NCI-H1417 treated with DMSO at 0.1 percent for 48 hours (cell line): Measurements from ENCODE around the gene FASTKD2.
A peak's percentile ranks its signal among the peaks of the same experiment; 100 is the strongest.

Experiments
- DNase-seq: peaks from one replicate; lab custom pipeline; 2025; lab: John Stamatoyannopoulos, UW

FASTKD2 gene

GRCh38 chr2:206765242-206766056, at the start of gene FASTKD2, which contains the start of gene MDH1B:
Gene FASTKD2 (plus strand): TSS chr2:206765606. CDS start chr2:206766694, 1,088 bp downstream.
Gene MDH1B (minus strand): TSS chr2:206765328. CDS start chr2:206765271, 57 bp downstream.
- DNase-seq = peak; percentile 94

DNA sequence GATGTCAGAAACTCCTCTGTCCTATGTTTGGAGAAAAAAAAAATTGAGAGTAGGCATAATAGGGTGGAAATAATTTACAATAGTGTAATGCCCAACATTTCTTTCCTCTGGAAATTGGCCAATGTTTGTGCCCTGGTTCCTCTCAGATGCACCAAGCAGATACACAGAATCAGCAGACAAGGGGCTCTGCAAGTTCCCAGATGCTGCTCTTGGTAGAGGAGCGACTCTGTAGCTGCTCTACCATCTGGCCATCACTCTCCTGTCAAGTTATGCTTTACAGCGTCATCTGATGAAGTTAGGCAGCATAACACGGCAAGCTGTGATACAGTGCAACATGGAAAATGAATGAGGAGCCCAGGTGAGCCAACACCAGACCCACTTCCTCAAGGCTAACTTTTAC, 48.8 kb upstream of the FASTKD2 start:
- DNase-seq = no peak

- no peak for DNase-seq
Measured at GRCh38 chr2:206718296-206718695, 47.1 kb upstream of the FASTKD2 start, which contains the start of gene DYTN. Gene DYTN (minus strand): TSS chr2:206718396. CDS start chr2:206718279, 117 bp downstream.

DNA sequence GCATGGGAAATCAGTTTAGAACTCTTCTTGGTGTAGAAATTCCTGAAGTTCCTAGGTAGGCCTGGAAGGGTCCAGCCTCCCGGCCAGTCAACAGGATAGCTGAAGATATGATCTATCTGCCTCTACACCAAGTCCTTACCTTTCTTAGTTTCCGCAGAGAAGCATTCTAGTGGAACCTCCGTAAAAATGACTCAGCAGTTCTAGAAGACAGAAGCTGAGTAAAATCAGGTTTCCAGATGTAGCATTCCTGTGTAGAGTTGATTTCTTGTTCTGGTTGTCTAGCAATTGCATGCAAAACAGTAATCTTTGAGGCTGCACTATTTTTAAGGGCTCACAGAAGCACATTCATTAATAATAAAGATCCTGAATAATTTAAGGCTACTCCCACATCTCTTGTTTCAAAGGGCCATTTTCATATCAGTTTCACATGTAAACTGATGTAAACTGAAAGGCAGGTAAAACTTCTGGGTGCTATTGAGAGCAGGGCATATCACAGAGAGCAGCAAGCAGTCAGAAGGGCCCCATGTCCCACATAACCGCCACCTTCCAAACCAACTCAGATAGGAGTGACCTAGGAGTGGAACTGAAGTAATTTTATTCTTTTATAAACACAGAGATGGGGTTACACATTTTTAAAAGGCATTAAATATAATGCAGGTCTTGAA, 44.0 kb upstream of the FASTKD2 start:
- DNase-seq = no peak

GRCh38 chr2:206723288-206723687, 42.1 kb upstream of the FASTKD2 start:
- no peak for DNase-seq

DNA sequence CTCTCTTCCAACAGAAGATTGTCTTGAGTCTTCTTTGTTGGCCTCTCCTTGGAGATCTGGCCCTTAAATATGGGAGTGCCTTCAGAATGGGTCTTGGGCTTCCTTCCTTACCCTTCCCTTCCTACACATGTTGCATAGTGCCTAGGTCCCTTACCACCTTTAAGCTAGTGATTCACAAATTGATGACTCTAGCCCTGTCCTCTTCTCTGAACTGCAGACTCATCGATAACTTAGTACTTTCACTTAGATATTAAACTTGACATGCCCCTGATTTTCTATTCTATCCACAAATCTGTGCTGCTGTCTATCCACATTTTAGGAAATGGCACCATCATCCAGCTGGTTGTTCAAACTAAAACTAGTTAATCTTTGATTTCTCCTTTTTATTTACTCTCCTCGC, 38.1 kb upstream of the FASTKD2 start:
- no peak for DNase-seq

DNA sequence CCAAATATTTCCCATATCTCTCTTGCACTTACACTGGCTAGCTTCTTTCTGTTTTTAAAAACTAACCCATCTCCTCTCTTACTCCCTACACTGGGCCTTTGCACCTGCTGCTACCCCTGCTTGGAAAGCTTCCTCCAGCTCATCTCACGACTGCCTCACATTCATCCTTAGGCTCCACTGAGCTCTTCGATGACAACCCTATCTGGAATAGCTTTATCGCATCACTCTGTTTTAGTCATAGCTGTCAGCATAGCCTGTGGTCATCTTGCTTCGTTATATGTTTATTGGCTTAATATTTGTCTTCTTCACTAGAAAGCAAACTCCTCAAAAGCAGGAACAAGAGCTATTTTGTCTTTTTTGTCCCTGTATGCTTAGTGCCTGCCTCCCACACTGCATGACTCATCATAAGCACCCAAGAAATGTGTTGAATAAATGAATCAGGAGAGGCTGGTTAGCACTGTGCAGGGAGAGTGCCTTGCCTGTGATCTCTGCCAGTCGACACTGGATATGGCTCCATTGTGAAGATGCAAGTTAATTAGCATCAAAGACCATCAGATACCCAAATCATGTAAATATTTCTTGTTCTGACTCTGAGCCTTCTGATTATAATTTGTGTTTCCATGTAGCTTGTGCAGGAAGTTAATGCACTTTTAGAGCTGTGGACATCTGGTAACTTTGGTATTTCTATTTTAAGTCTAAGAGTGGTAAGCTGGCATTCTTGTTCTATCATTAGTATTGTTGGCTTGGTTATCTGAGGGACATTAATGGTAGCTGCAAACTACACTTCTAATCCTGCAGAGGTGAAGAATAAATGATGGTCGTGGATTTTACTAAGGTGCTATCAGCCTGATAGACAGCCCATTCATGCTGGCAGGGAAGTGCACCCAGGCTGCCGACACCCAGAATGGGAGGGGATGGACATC, 36.9 kb upstream of the FASTKD2 start:
- DNase-seq = no peak

- DNase-seq = no peak
Measured at GRCh38 chr2:206733341-206733740, 32.1 kb upstream of the FASTKD2 start.

GRCh38 chr2:206736935-206737334, 28.5 kb upstream of the FASTKD2 start:
- DNase-seq = no peak

DNA sequence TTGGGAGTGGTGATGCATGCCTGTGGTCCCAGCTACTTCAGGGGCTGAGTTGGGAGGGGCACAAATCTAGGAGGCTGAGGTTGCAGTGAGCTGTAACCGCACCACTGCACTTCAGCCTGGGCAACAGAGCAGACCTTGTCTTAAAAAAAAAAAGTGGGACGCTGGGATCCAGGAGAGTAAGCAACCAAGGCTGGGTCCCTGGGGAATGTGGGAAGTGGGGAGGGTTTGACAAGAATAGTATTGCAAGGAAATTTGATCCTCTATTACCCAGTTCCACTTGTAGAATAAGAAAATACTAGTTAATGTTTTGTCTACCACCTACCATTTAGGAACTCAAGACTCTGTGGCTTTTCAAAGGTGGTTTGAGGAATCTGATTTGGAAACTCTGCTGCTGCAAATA, 26.1 kb upstream of the FASTKD2 start:
- DNase-seq = no peak

- DNase-seq = no peak
Measured at GRCh38 chr2:206740800-206741199, 24.6 kb upstream of the FASTKD2 start.

GRCh38 chr2:206756816-206757215, 8.6 kb upstream of the FASTKD2 start:
- DNase-seq = no peak

DNA sequence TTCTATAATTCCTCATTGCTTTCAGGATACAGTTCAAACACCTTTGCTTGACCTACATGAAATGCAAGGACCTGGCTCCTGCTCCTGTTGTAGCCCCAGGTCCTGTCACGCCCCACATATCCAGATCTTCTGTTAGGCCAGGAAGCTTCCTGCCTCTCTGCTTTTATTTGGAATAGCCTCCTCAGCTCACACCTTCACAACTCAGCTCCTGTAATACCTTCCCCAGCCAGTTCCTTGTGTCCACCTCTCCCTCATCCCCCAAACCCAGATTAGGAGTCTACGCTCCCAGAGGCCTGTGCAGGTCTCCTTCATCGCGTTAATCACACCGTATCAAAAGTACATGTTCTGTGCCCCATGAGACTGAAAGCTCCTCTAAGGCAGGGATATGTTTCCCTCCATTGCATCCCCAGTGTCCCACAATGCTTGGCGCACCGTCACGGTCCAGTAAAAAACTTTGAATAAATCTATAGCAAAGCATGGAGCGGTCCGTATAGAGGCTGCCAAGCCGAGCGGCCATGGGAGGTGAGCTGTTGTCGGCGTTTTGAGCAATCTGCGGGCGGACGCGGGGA, 649 bp upstream of the FASTKD2 start:
- DNase-seq = no peak

GRCh38 chr2:206766057-206766930, 888 bp downstream of the FASTKD2 start:
- DNase-seq = no peak

- no peak for DNase-seq
Measured at GRCh38 chr2:206774871-206775270, 9.5 kb downstream of the FASTKD2 start.

DNA sequence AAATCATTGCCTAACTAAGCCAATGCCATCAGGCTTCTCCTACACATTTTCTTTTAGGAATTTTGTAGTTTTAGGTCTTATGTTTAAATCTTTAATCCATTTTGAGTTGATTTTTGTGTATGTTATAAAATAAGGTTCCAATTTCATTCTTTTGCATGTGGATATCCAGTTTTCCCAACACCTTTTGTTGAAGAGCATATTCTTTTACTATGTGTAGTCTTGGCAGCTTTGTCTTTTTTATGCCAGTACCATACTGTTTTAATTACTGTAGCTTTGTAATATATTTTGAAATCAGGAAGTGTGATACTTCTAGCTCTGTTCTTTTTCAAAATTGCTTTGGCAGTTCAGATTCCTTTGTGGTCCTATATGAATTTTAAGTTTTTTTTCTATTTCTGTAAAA, 11.0 kb downstream of the FASTKD2 start:
- no peak for DNase-seq

GRCh38 chr2:206780671-206781070, 15.3 kb downstream of the FASTKD2 start:
- DNase-seq = no peak

DNA sequence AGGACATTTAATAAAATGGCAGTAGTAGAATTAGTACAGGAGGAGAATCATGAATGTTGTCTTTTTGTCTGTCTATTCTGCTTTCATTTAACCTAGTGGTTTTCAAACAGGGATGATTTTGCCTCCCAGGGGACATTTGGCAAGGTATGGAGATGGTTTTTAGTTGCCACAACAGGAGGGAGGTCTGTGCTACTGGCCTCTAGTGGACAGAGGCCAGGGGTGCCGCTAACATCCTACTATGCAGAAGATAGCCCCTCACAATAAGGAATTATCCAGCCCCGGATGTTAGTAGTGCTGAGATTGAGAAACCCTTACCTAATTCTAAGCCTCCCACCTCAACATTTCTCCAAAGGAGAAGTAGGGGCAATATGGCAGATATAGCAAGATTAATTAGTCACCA, 18.3 kb downstream of the FASTKD2 start:
- no peak for DNase-seq

GRCh38 chr2:206784559-206785353, 19.4 kb downstream of the FASTKD2 start:
- no peak for DNase-seq
